DND-41 (cell line): ENCODE data around the gene TAAR5.

ENCODE experiments used
- ATAC-seq: fragments of 200-7000 bp; cut with Tn5 transposase; 3 replicates; pipeline ENCODE4 v1.9.1; 2021; ENCODE audit warnings: low read depth; ENCODE audit not compliant: insufficient read depth
- DNase-seq: peaks from one replicate; pipeline ENCODE4 v3.0.0-alpha.2; 2020
- H2AFZ ChIP-seq: 2 replicates; pipeline ENCODE4 v1.6.0; 2012; ENCODE audit warnings: low read depth, low read length
- H3K27ac ChIP-seq: 2 replicates; pipeline ENCODE4 v1.5.1; 2012; ENCODE audit warnings: low read length, inconsistent platforms
- H3K27me3 ChIP-seq: fragments of 200-600 bp; sonication (generic); 2 replicates; pipeline ENCODE4 v1.6.0; 2012; ENCODE audit warnings: low read length, mild to moderate bottlenecking, inconsistent platforms; ENCODE audit not compliant: insufficient read depth, poor library complexity
- H3K36me3 ChIP-seq: 2 replicates; pipeline ENCODE4 v1.5.1; 2012; ENCODE audit warnings: low read length, inconsistent platforms; ENCODE audit not compliant: insufficient read depth
- H3K4me1 ChIP-seq: 2 replicates; pipeline ENCODE4 v1.5.1; 2012; ENCODE audit warnings: mild to moderate bottlenecking, low read length; ENCODE audit not compliant: insufficient read depth
- H3K4me2 ChIP-seq: 2 replicates; pipeline ENCODE4 v1.6.0; 2012; ENCODE audit warnings: mild to moderate bottlenecking, moderate library complexity, low read length, inconsistent platforms; ENCODE audit not compliant: insufficient read depth
- H3K4me3 ChIP-seq, 2 experiments: fragments of 200-600 bp in 1 of 2; shearing (Covaris generic) in 1 of 2; 2 replicates each; pipeline ENCODE4 v1.5.1; 2012 to 2016; ENCODE audit warnings: inconsistent platforms in 2 of 2, low read length in 2 of 2, mild to moderate bottlenecking in 2 of 2, low read depth in 1 of 2, moderate library complexity in 1 of 2
- H3K79me2 ChIP-seq: 2 replicates; pipeline ENCODE4 v1.6.0; 2012; ENCODE audit warnings: low read length, inconsistent platforms; ENCODE audit not compliant: insufficient read depth
- H3K9ac ChIP-seq: 2 replicates; pipeline ENCODE4 v1.6.0; 2012; ENCODE audit warnings: low read depth, mild to moderate bottlenecking, inconsistent platforms, low read length, moderate library complexity
- H3K9me3 ChIP-seq: 2 replicates; pipeline ENCODE4 v1.5.1; 2012; ENCODE audit warnings: low read length, moderate library complexity, mild to moderate bottlenecking, inconsistent platforms; ENCODE audit not compliant: insufficient read depth, severe bottlenecking
- H4K20me1 ChIP-seq: 2 replicates; pipeline ENCODE4 v1.6.0; 2012; ENCODE audit warnings: low read length; ENCODE audit not compliant: insufficient read depth
- CTCF ChIP-seq: IDR thresholded peaks from 2 replicates; pipeline ENCODE4 v1.5.1; 2012; ENCODE audit warnings: borderline replicate concordance, low read length, moderate library complexity, mild to moderate bottlenecking; ENCODE audit not compliant: poor library complexity, severe bottlenecking; ENCODE audit errors: extremely low read depth
- EZH2 ChIP-seq: IDR thresholded peaks from 3 replicates; pipeline ENCODE4 v1.6.1; 2012; ENCODE audit warnings: borderline replicate concordance, low read depth, mild to moderate bottlenecking, moderate library complexity, low read length, inconsistent platforms; ENCODE audit not compliant: severe bottlenecking

Gene TAAR5

GRCh38 chr6:132633362-132633761 is 43.8 kb upstream of the TAAR5 start:
- no peak overlapping the region for H2AFZ ChIP-seq
- H3K9me3 ChIP-seq: no peaks in the 10 kb centered on the region
- H3K4me3 ChIP-seq: no peak overlapping the region
- H3K36me3 ChIP-seq: no peaks in the 10 kb centered on the region
- no peaks in the 10 kb centered on the region for H3K79me2 ChIP-seq
- TF ChIP-seq CTCF: no peak
- TF ChIP-seq EZH2: no peak
- H3K27me3 ChIP-seq: no peaks in the 10 kb centered on the region
- no peak overlapping the region for H3K27ac ChIP-seq
- no peaks in the 10 kb centered on the region for H4K20me1 ChIP-seq
- H3K4me2 ChIP-seq: no peak overlapping the region
- DNase-seq: no peak
- no peaks in the 10 kb centered on the region for H3K4me1 ChIP-seq
- no peak overlapping the region for H3K9ac ChIP-seq
- ATAC-seq: no peak

- TF ChIP-seq CTCF: no peak
- no peak for TF ChIP-seq EZH2
- no peaks in the 10 kb centered on the region for H3K27me3 ChIP-seq
- H2AFZ ChIP-seq: no peak within 1 kb of the TSS
- no peaks in the 10 kb centered on the region for H4K20me1 ChIP-seq
- H3K9ac ChIP-seq: no peak within 1 kb of the TSS
- no peaks in the 10 kb centered on the region for H3K4me1 ChIP-seq
- H3K79me2 ChIP-seq: no peaks in the 10 kb centered on the region
- H3K4me3 ChIP-seq: no peak within 1 kb of the TSS
- no peaks in the 10 kb centered on the region for H3K9me3 ChIP-seq
- no peak within 1 kb of the TSS for H3K27ac ChIP-seq
- no peak within 1 kb of the TSS for H3K4me2 ChIP-seq
- no peak for ATAC-seq
- no peak for DNase-seq
- H3K36me3 ChIP-seq: no peaks in the 10 kb centered on the region
Observed at GRCh38 chr6:132624175-132624574, 34.6 kb upstream of the TAAR5 start, which contains the start of gene TAAR2. Gene TAAR2, minus strand, starts transcription at chr6:132624275. Its CDS starts 0 bp downstream, at chr6:132624275.

DNA sequence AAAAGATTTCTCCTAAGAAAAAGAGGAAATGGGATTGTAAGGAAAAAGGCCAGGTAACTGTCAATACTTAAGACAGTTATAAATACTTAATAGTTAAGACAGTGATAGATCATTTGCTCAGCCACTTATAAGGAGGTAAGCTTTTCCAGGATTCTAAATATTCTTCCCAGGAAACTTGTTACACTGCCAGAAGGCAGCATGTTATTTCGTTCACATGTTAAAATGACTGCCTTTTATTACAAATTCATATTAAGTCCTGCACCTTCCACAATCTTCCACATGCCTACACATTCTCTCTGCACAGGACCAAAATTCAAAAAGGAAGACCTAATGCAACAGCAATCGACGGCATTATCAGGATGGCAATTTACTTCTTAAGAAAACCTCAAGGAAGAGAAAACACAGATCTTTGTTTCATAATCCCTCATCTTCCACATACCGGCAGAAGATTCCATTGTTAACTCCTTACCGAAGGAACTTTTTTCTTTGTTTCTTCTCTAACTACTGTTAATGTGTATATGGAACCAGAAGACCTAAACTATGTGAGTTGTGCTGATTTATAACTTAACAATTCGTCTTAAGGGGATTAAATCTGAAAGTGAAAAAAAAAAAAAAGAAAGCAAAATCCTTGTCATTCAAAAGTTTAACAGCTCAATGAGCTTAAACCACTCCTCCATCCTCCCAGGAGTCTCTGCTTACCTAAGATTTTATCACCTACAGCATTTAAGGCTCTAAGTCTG is 33.7 kb upstream of the TAAR5 start:
- Histone ChIP-seq H3K4me3 (no peak overlapping the region), H3K4me1 (no peaks in the 10 kb centered on the region), H3K27me3 (no peaks in the 10 kb centered on the region), H2AFZ (no peak overlapping the region), H3K27ac (no peak overlapping the region), H3K79me2 (no peaks in the 10 kb centered on the region), H3K4me2 (no peak overlapping the region), H3K9me3 (no peaks in the 10 kb centered on the region), H3K9ac (no peak overlapping the region), H3K36me3 (no peaks in the 10 kb centered on the region), H4K20me1 (no peaks in the 10 kb centered on the region)
- TF ChIP-seq EZH2: no peak
- TF ChIP-seq CTCF: no peak
- no peak for DNase-seq
- no peak for ATAC-seq
